ENCODE results near the gene ANKRD10. TPM values are rescaled to one million over a fixed set of nuclear protein-coding genes. Genes with fewer than 3 reads are reported as not detected.

Gene ANKRD10
- total and polyA plus RNA-seq, 2 experiments from 2014 or later, result 39.9 to 42.7 TPM

GRCh38 chr13:110942248-110942981 lies 27.5 kb upstream of the ANKRD10 start:
- no peak for DNase-seq
- in situ Hi-C loops (cut with MboI), result loop anchor here (10.0 to 25.0 kb wide), 2 partner anchors 102 to 270 kb away; no protein-coding TSS in a partner anchor
- WGBS, 2 experiments (ENCODE audit: low coverage in 1 of 2, low lambda C conversion rate in 2 of 2, missing lambda C conversion rate in 2 of 2), result 79 to 89% methylated on average over 4 of the region's 4 CpGs

GRCh38 chr13:110938662-110939421 lies 24.0 kb upstream of the ANKRD10 start:
- Histone ChIP-seq H3K27ac (no peak overlapping the region), H3K9ac (no peak overlapping the region), H2AFZ (no peak overlapping the region), H4K20me1 (ENCODE audit: insufficient read depth) (no peaks in the 10 kb centered on the region), H3K36me3 (ENCODE audit: low read depth) (no peaks in the 10 kb centered on the region), H3K9me3 (ENCODE audit: low read depth) (no peaks in the 10 kb centered on the region), H3K79me2 (ENCODE audit: insufficient read depth) (no peaks in the 10 kb centered on the region), H3K4me2 (ENCODE audit: unreplicated experiment) (no peak overlapping the region), H3F3A (ENCODE audit: insufficient read depth) (no peaks in the 10 kb centered on the region; the same call in 1 of the 2 replicates), H3K4me3 (no peak overlapping the region), H3K4me1 (ENCODE audit: insufficient read depth) (peaks cover 3% of the 10 kb centered on the region), H3K9me2 (ENCODE audit: insufficient read depth) (no peaks in the 10 kb centered on the region), H3K27me3 (replicated peaks; ENCODE audit: insufficient read depth) (no peaks in the 10 kb centered on the region)
- in situ Hi-C loops (cut with MboI), result loop anchor here (25.0 kb wide), 1 partner anchor 273 kb away; no protein-coding TSS in a partner anchor
- no peak for DNase-seq
- WGBS, 2 experiments (ENCODE audit: low coverage in 1 of 2, low lambda C conversion rate in 2 of 2, missing lambda C conversion rate in 2 of 2), result 73 to 80% methylated on average over 13 of the region's 13 CpGs
- TF ChIP-seq EZH2 (IDR thresholded peaks at IDR 0.05; ENCODE audit: insufficient read depth, poor library complexity, severe bottlenecking) (no peak), EZH2phosphoT487 (IDR thresholded peaks at IDR 0.05; ENCODE audit: insufficient read depth, low read depth) (no peak)

More at GRCh38 chr13:110942248-110942981, 27.5 kb upstream of the ANKRD10 start:
- H3K4me2 ChIP-seq (ENCODE audit: unreplicated experiment), result no peak overlapping the region
- no peak overlapping the region for H3K9ac ChIP-seq
- H3K4me1 ChIP-seq (ENCODE audit: insufficient read depth), result peaks cover 7% of the 10 kb centered on the region
- no peaks in the 10 kb centered on the region for H4K20me1 ChIP-seq (ENCODE audit: insufficient read depth)
- no peaks in the 10 kb centered on the region for H3K9me2 ChIP-seq (ENCODE audit: insufficient read depth)
- H3F3A ChIP-seq (ENCODE audit: insufficient read depth), result no peaks in the 10 kb centered on the region; the same call in 1 of the 2 replicates
- no peaks in the 10 kb centered on the region for H3K36me3 ChIP-seq (ENCODE audit: low read depth)
- no peaks in the 10 kb centered on the region for H3K27me3 ChIP-seq (replicated peaks; ENCODE audit: insufficient read depth)
- no peaks in the 10 kb centered on the region for H3K79me2 ChIP-seq (ENCODE audit: insufficient read depth)
- TF ChIP-seq EZH2 (IDR thresholded peaks at IDR 0.05; ENCODE audit: insufficient read depth, poor library complexity, severe bottlenecking), result no peak
- TF ChIP-seq EZH2phosphoT487 (IDR thresholded peaks at IDR 0.05; ENCODE audit: insufficient read depth, low read depth), result no peak
- no peak overlapping the region for H3K27ac ChIP-seq
- H3K4me3 ChIP-seq, result no peak overlapping the region
- no peaks in the 10 kb centered on the region for H3K9me3 ChIP-seq (ENCODE audit: low read depth)
- no peak overlapping the region for H2AFZ ChIP-seq

- no peak for DNase-seq
- Histone ChIP-seq H3K4me3 (no peak overlapping the region), H3K79me2 (ENCODE audit: insufficient read depth) (no peaks in the 10 kb centered on the region), H3K27ac (no peak overlapping the region), H3K9me3 (ENCODE audit: low read depth) (no peaks in the 10 kb centered on the region), H3K9me2 (ENCODE audit: insufficient read depth) (no peaks in the 10 kb centered on the region), H3K9ac (no peak overlapping the region), H3K4me1 (ENCODE audit: insufficient read depth) (no peaks in the 10 kb centered on the region), H3K36me3 (ENCODE audit: low read depth) (no peaks in the 10 kb centered on the region), H4K20me1 (ENCODE audit: insufficient read depth) (no peaks in the 10 kb centered on the region), H3K27me3 (replicated peaks; ENCODE audit: insufficient read depth) (no peaks in the 10 kb centered on the region), H3K4me2 (ENCODE audit: unreplicated experiment) (no peak overlapping the region), H3F3A (ENCODE audit: insufficient read depth) (no peaks in the 10 kb centered on the region), H2AFZ (no peak overlapping the region)
- TF ChIP-seq EZH2 (IDR thresholded peaks at IDR 0.05; ENCODE audit: insufficient read depth, poor library complexity, severe bottlenecking), result no peak
- in situ Hi-C loops (cut with MboI), result loop anchor here (25.0 kb wide), 1 partner anchor 275 kb away; no protein-coding TSS in a partner anchor
- 83 to 85% methylated on average over 23 of the region's 23 CpGs for WGBS, 2 experiments (ENCODE audit: low coverage in 1 of 2, low lambda C conversion rate in 2 of 2, missing lambda C conversion rate in 2 of 2)
These were observed 22.8 kb upstream of the ANKRD10 start for GRCh38 chr13:110937511-110938285.

DNA sequence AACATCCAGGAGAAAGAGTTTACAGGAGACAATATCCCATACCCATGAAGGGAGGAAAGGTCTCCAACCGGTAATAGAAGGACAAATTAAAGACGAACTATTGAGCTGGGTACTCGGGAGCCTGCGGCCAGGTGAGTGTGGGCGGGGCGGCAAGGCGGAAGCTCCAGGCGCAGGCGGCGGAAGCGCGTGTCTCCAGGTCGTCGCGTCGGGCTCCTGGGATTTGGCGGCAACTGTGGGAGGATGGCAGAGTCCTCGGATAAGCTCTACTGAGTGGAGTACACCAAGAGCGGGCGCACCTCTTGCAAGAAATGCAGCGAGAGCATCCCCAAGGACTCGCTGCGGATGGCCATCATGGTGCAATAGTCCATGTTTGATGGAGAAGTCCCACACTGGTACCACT lies 21.6 kb upstream of the ANKRD10 start:
- Histone ChIP-seq H3F3A (ENCODE audit: insufficient read depth) (no peaks in the 10 kb centered on the region), H3K9me3 (ENCODE audit: low read depth) (no peaks in the 10 kb centered on the region), H3K27ac (no peak overlapping the region), H3K27me3 (replicated peaks; ENCODE audit: insufficient read depth) (no peaks in the 10 kb centered on the region), H3K36me3 (ENCODE audit: low read depth) (no peaks in the 10 kb centered on the region), H3K79me2 (ENCODE audit: insufficient read depth) (no peaks in the 10 kb centered on the region), H3K9ac (no peak overlapping the region), H3K4me1 (ENCODE audit: insufficient read depth) (no peaks in the 10 kb centered on the region), H4K20me1 (ENCODE audit: insufficient read depth) (no peaks in the 10 kb centered on the region), H3K9me2 (ENCODE audit: insufficient read depth) (no peaks in the 10 kb centered on the region), H3K4me2 (ENCODE audit: unreplicated experiment) (no peak overlapping the region), H2AFZ (no peak overlapping the region), H3K4me3 (no peak overlapping the region)
- no peak for DNase-seq
- 89 to 90% methylated on average over 23 of the region's 23 CpGs for WGBS, 2 experiments (ENCODE audit: low coverage in 1 of 2, low lambda C conversion rate in 2 of 2, missing lambda C conversion rate in 2 of 2)
- TF ChIP-seq EZH2 (IDR thresholded peaks at IDR 0.05; ENCODE audit: insufficient read depth, poor library complexity, severe bottlenecking) (no peak), EZH2phosphoT487 (IDR thresholded peaks at IDR 0.05; ENCODE audit: insufficient read depth, low read depth) (no peak)
- in situ Hi-C loops (cut with MboI), result loop anchor here (25.0 kb wide), 1 partner anchor 276 kb away; no protein-coding TSS in a partner anchor
